IMR-90 (cell line): ENCODE results near the gene GPR108. TPM values are rescaled to one million over a fixed set of nuclear protein-coding genes. Genes with fewer than 3 reads are reported as not detected.
A peak's percentile ranks its signal among the peaks of the same experiment; 100 is the strongest.

ENCODE experiments used
- ATAC-seq: fragments of 200-7000 bp; cut with Tn5 transposase; 2 replicates; pipeline ENCODE4 v1.9.1; 2020; ENCODE audit warnings: low read depth, mild to moderate bottlenecking, moderate library complexity
- BruUV-seq: library from RNA; stranded (reverse); fragments of 400-500 nt; replicated peaks from 2 replicates; lab custom pipeline; 2021; lab: Mats Ljungman, UMichigan
- CTCF ChIA-PET: fragments of 300-600 bp; formaldehyde crosslinking; extraction: SDS; loops from one replicate; lab custom pipeline; 2021; ENCODE audit warnings: antibody characterized with exemption; lab: Yijun Ruan, JAX
- POLR2A ChIA-PET: fragments of 300-600 bp; sonication (Branson Sonifier 250); formaldehyde crosslinking; loops from one replicate; lab custom pipeline; 2022; ENCODE audit warnings: antibody characterized with exemption; ENCODE audit not compliant: unreplicated experiment; lab: Charles Lee
- DNase-seq: peaks from one replicate; pipeline ENCODE4 v3.0.0; 2013
- H2AFZ ChIP-seq: replicated peaks from 2 replicates; pipeline ENCODE3; 2013; ENCODE audit warnings: low read length, mild to moderate bottlenecking; ENCODE audit not compliant: poor library complexity
- H2AK5ac ChIP-seq: 2 replicates; pipeline ENCODE4 v1.6.1; 2013; ENCODE audit warnings: low read depth, low read length, inconsistent platforms
- H2AK9ac ChIP-seq: replicated peaks from 2 replicates; pipeline ENCODE3; 2013; ENCODE audit warnings: mild to moderate bottlenecking, low read depth, low read length, moderate library complexity; ENCODE audit not compliant: poor library complexity
- H2BK120ac ChIP-seq: 2 replicates; pipeline ENCODE4 v1.6.1; 2013; ENCODE audit warnings: low read depth, low read length, inconsistent platforms
- H2BK15ac ChIP-seq: 3 replicates; pipeline ENCODE4 v1.6.1; 2013; ENCODE audit warnings: low read depth, low read length, inconsistent platforms
- H2BK20ac ChIP-seq: 2 replicates; pipeline ENCODE4 v1.6.1; 2013; ENCODE audit warnings: low read depth, mild to moderate bottlenecking, inconsistent platforms, low read length, moderate library complexity
- H2BK5ac ChIP-seq: 2 replicates; pipeline ENCODE4 v1.6.1; 2013; ENCODE audit warnings: mild to moderate bottlenecking, low read depth, low read length, inconsistent platforms; ENCODE audit not compliant: poor library complexity, severe bottlenecking
- H3K14ac ChIP-seq: replicated peaks from 2 replicates; pipeline ENCODE4 v1.6.1; 2013; ENCODE audit warnings: low read depth, low read length, inconsistent platforms
- H3K18ac ChIP-seq: 2 replicates; pipeline ENCODE4 v1.6.1; 2013; ENCODE audit warnings: low read depth, low read length, control low read depth
- H3K23ac ChIP-seq: 2 replicates; pipeline ENCODE4 v1.6.1; 2013; ENCODE audit warnings: low read depth, low read length, inconsistent platforms
- H3K27ac ChIP-seq: 2 replicates; pipeline ENCODE4 v1.5.1; 2013; ENCODE audit warnings: mild to moderate bottlenecking, control low read depth, low read length; ENCODE audit not compliant: insufficient read depth
- H3K27me3 ChIP-seq: 2 replicates; pipeline ENCODE4 v1.6.1; 2013; ENCODE audit warnings: low read length; ENCODE audit not compliant: control insufficient read depth, insufficient read depth
- H3K36me3 ChIP-seq: 2 replicates; pipeline ENCODE4 v1.6.1; 2013; ENCODE audit warnings: low read length, mixed read lengths; ENCODE audit not compliant: control insufficient read depth, insufficient read depth
- H3K4ac ChIP-seq: 2 replicates; pipeline ENCODE4 v1.6.1; 2013; ENCODE audit warnings: low read depth, low read length, inconsistent platforms
- H3K4me1 ChIP-seq: 2 replicates; pipeline ENCODE4 v1.6.1; 2013; ENCODE audit warnings: low read length, mixed read lengths; ENCODE audit not compliant: control insufficient read depth, insufficient read depth
- H3K4me2 ChIP-seq: 2 replicates; pipeline ENCODE4 v1.6.1; 2013; ENCODE audit warnings: low read depth, mild to moderate bottlenecking, control low read depth, low read length, moderate library complexity
- H3K4me3 ChIP-seq: 2 replicates; pipeline ENCODE4 v1.5.1; 2013; ENCODE audit warnings: low read depth, mild to moderate bottlenecking, control low read depth, low read length, moderate library complexity; ENCODE audit not compliant: insufficient read depth
- H3K56ac ChIP-seq: 2 replicates; pipeline ENCODE4 v1.6.1; 2013; ENCODE audit warnings: low read length, inconsistent platforms; ENCODE audit not compliant: insufficient read depth; ENCODE audit errors: extremely low read depth
- H3K79me1 ChIP-seq, 2 experiments: 2 replicates each; pipeline ENCODE4 v1.6.1; 2013; ENCODE audit warnings: low read length in 2 of 2, inconsistent platforms in 1 of 2, low read depth in 1 of 2
- H3K9ac ChIP-seq: 2 replicates; pipeline ENCODE4 v1.6.1; 2013; ENCODE audit warnings: low read depth, low read length, control low read depth
- H3K9me1 ChIP-seq: 2 replicates; pipeline ENCODE4 v1.6.1; 2013; ENCODE audit warnings: low read length, inconsistent platforms; ENCODE audit not compliant: insufficient read depth
- H3K9me3 ChIP-seq: 2 replicates; pipeline ENCODE4 v1.6.1; 2013; ENCODE audit warnings: low read length; ENCODE audit not compliant: control insufficient read depth, insufficient read depth
- H4K20me1 ChIP-seq: 2 replicates; pipeline ENCODE4 v1.6.1; 2013; ENCODE audit warnings: low read length, inconsistent platforms; ENCODE audit not compliant: insufficient read depth
- H4K5ac ChIP-seq: 2 replicates; pipeline ENCODE4 v1.6.1; 2013; ENCODE audit warnings: mild to moderate bottlenecking, low read depth, low read length, control low read depth
- H4K8ac ChIP-seq, 2 experiments: 2 replicates each; pipeline ENCODE4 v1.6.1; 2013; ENCODE audit warnings: low read depth in 2 of 2, low read length in 2 of 2, control low read depth in 1 of 2, inconsistent platforms in 1 of 2
- H4K91ac ChIP-seq: 2 replicates; pipeline ENCODE4 v1.6.1; 2013; ENCODE audit warnings: low read depth, low read length, inconsistent platforms; ENCODE audit not compliant: insufficient read depth
- BHLHE40 ChIP-seq: fragments of 150-350 bp; IDR thresholded peaks from 2 replicates; pipeline ENCODE4 v1.6.1; 2016; ENCODE audit warnings: mild to moderate bottlenecking, low read depth, low read length
- CEBPB ChIP-seq: IDR thresholded peaks from 2 replicates; pipeline ENCODE4 v1.6.1; 2012; ENCODE audit warnings: low read depth, low read length, improper control_type of control experiment
- CHD1 ChIP-seq: IDR thresholded peaks from 2 replicates; pipeline ENCODE4 v1.6.1; 2012; ENCODE audit warnings: low read depth, low read length, improper control_type of control experiment
- ELK1 ChIP-seq: fragments of 150-350 bp; IDR thresholded peaks from 2 replicates; pipeline ENCODE4 v1.6.1; 2016; ENCODE audit warnings: low read depth, mild to moderate bottlenecking, low read length, moderate library complexity, borderline replicate concordance
- FOS ChIP-seq: fragments of 150-350 bp; IDR thresholded peaks from 2 replicates; pipeline ENCODE4 v1.6.1; 2016; ENCODE audit warnings: low read depth, low read length
- MAFK ChIP-seq: IDR thresholded peaks from 2 replicates; pipeline ENCODE4 v1.6.1; 2012; ENCODE audit warnings: low read depth, low read length, improper control_type of control experiment
- MAZ ChIP-seq: IDR thresholded peaks from 2 replicates; pipeline ENCODE4 v1.6.1; 2012; ENCODE audit warnings: low read depth, mild to moderate bottlenecking, low read length, improper control_type of control experiment, moderate library complexity, borderline replicate concordance
- POLR2A ChIP-seq: IDR thresholded peaks from 2 replicates; pipeline ENCODE4 v1.6.1; 2012; ENCODE audit warnings: mild to moderate bottlenecking, low read depth, low read length
- RAD21 ChIP-seq: IDR thresholded peaks from 2 replicates; pipeline ENCODE4 v1.6.1; 2012; ENCODE audit warnings: low read length, improper control_type of control experiment
- RCOR1 ChIP-seq: IDR thresholded peaks from 2 replicates; pipeline ENCODE4 v1.6.1; 2012; ENCODE audit warnings: mild to moderate bottlenecking, low read length, improper control_type of control experiment; ENCODE audit not compliant: insufficient replicate concordance
- SMC3 ChIP-seq: fragments of 150-350 bp; IDR thresholded peaks from 2 replicates; pipeline ENCODE4 v1.6.1; 2016; ENCODE audit warnings: low read depth, mild to moderate bottlenecking, antibody characterized with exemption, low read length, moderate library complexity
- WGBS, 2 experiments: methylation state at CpG; one replicate each; pipeline versions ENCODE4 v1.1.5 to v1.1.7; 2013; ENCODE audit warnings: missing lambda C conversion rate in 2 of 2; ENCODE audit not compliant: insufficient read length in 1 of 2; ENCODE audit errors: extremely low coverage in 2 of 2; 5-methylcytosine and 5-hydroxymethylcytosine counted together
- dilution Hi-C: fragments of 300-500 bp; cut with HindIII; formaldehyde crosslinking; loops from one replicate; pipeline ENCODE4 v1.14.3; 2018; ENCODE audit warnings: low sequenced_read_pairs; ENCODE audit not compliant: unreplicated experiment
- in situ Hi-C: fragments of 300-500 bp; cut with MboI; formaldehyde crosslinking; loops from 3 replicates; pipeline ENCODE4 v1.14.3; 2019; ENCODE audit warnings: low sequenced_read_pairs, inconsistent platforms, mixed read lengths
- intact Hi-C: fragments of 100-400 bp; cut with micrococcal nuclease; formaldehyde crosslinking; loops from 2 replicates; pipeline ENCODE4 v1.10.0; 2022
- polyA plus RNA-seq, 3 experiments: library from polyadenylated mRNA; depleted of rRNA; stranded (reverse); fragments of >200 nt; gene quantifications; 2 replicates each; pipeline ENCODE4 v1.2.3, GENCODE V29; 2012; ENCODE audit warnings: low replicate concordance in 1 of 3
- total RNA-seq: library from RNA; depleted of rRNA; stranded (reverse); fragments of >200 nt; gene quantifications from 2 replicates; pipeline ENCODE4 v1.2.3, GENCODE V29; 2012

GPR108 gene
- total and polyA plus RNA-seq, 2 of the 4 experiments (the other 2 are of a cell fraction): 28.0 to 38.9 TPM

DNA sequence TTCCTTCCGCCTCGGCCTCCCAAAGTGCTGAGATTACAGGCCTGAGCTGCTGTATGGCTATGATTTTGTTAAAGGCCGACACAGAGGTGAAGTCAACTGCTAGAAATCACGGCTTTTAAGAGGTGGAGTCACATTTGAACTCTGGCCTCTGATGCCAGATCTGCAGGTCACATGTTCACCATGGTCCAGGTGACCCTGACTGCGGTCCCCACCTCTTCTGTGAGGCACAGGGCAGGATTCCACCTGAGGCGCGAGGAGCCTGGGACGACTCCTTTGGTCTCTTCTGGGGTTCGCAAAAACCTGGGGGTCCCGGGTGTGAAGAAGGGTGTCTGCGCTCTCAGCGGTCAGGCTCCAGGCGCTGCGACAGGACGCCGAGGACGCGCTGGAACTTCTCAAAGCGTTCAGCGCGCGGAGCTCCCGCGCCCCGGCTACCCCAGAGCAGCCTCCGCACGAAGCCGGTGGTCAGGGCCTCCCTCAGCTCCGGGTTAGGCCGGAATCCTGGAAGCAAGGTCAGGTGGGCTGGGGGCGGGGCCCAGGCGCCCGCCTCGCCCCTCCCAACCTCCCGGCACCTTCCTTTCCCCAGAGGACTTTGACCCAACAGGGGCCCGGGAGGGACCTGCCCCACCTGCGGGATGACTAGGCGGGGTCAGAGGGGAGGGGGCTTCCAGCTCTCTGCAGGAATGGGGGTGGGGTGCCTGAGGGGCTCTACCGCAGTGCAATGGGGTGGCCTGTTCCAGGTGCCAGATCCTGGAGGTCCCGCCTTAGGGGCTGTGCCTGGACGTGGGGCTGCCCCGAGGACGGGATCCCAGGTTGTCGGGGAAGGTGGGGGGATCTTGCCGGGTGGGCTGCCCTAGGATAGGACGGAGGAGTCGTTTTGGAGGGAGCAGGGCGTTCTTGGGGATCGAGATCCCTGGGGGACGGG, 15.1 kb upstream of the GPR108 start:
- Histone ChIP-seq H3K18ac (no peak overlapping the region), H2BK15ac (no peak overlapping the region), H3K23ac (no peak overlapping the region), H4K8ac (no peak overlapping the region), H3K9me1 (no peaks in the 10 kb centered on the region), H3K79me1 (peaks cover 3 to 6% of the 10 kb centered on the region in 2 experiments; a peak in 3 of 4 replicates), H3K14ac (no peak overlapping the region), H2BK20ac (no peak overlapping the region), H3K4me1 (no peaks in the 10 kb centered on the region), H3K9ac (no peak overlapping the region), H3K4me3 (no peak overlapping the region), H3K56ac (no peak overlapping the region), H4K91ac (no peak overlapping the region), H3K27me3 (no peaks in the 10 kb centered on the region), H3K9me3 (no peaks in the 10 kb centered on the region), H3K27ac (no peak overlapping the region), H4K5ac (no peak overlapping the region), H2AK9ac (peak overlapping the region; percentile 81), H3K4ac (no peak overlapping the region), H3K4me2 (no peak overlapping the region), H4K20me1 (no peaks in the 10 kb centered on the region), H2BK120ac (no peak overlapping the region), H3K36me3 (peaks cover 37% of the 10 kb centered on the region), H2AFZ (no peak overlapping the region), H2BK5ac (no peak overlapping the region), H2AK5ac (no peak overlapping the region)
- DNase-seq (no peak), ATAC-seq (no peak)
- BruUV-seq: no TSS peak
- CTCF ChIA-PET: no interaction called here
- POLR2A ChIA-PET: no interaction called here
- TF ChIP-seq CHD1 (no peak), RCOR1 (no peak), SMC3 (no peak), BHLHE40 (no peak), CEBPB (no peak), MAFK (no peak), MAZ (no peak), RAD21 (no peak), FOS (no peak), POLR2A (no peak), ELK1 (no peak)
- dilution Hi-C loops (no loop called here), in situ Hi-C loops (no loop called here), intact Hi-C loops (no loop called here)
- WGBS, 2 experiments: 69% methylated on average over 25 of the region's 50 CpGs; no CpG with 5 or more reads in 1 of the 2 experiments
